GM21737 (cell line): ENCODE data around the gene ZNF354C.
"Not testable (repeated sequence)": the region's sequence is repeated elsewhere in the genome, so short reads cannot be mapped to it uniquely, and the experiment has no call there.

ENCODE experiments used
- ATAC-seq: cut with Tn5 transposase; IDR thresholded peaks from one replicate; pipeline ENCODE4 v1.9.1; 2021; ENCODE audit warnings: mild to moderate bottlenecking, moderate library complexity; ENCODE audit not compliant: unreplicated experiment

Gene ZNF354C

GRCh38 chr5:179060116-179061008 is at the start of gene ZNF354C:
ZNF354C (plus strand) TSS chr5:179060373; CDS start chr5:179062069, 1,696 bp downstream.
- no peak for ATAC-seq

DNA sequence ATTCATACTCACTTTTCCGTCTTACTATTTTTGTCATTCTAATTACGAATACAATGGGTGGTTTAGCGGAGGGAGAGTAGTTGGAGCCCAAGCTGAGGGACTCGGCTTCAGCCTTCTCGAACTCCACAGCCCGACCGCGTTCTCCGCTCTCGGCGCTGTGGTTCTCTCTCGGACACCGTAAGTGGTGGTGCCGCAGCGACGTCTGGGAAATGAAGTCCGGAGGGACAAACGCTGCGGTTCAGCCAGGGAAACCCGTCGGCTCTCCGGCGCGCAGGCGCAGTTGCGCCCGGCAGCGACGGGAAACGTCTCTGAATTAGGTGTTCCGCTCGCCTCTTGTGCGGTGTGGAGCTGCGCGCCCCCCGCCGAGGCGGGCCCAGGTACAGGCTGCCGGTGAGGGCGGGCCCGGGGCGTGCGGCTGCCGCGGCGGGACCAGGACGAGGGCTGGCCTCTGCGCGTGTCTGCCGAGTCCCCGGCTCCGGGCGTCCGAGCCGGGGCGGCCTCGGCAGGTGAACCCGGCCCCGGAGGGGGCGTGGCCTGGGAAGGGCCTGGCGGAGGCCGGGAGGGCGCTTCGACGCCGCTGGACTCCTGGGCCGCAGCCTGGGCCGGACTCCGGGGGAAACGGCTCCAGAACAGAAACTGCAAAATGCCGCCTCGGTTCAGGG is 36.5 kb upstream of the ZNF354C start, which contains the start of gene ZNF879:
ZNF879 (plus strand) TSS at position 277 of the 662 bp plus-strand sequence. CDS start 1,201 bp downstream, outside the sequence.
- peak; percentile 86 for ATAC-seq

DNA sequence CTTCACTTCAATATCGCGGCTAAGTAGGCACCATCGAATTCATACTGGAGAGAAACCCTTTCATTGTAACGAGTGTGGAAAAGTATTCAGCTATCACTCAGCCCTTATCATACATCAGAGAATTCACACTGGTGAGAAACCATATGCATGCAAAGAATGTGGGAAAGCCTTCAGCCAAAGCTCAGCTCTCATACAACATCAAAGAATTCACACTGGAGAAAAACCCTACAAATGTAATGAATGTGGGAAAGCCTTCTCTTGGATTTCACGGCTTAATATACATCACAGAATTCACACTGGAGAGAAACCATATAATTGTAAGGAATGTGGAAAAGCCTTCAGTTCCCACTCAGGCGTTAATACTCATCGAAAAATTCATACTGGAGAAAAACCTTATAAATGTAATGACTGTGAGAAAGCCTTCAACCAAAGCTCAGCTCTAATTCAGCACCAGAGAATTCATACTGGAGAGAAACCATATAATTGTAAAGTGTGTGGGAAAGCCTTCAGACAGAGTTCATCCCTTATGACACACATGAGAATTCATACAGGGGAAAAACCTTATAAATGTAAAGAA is 27.1 kb upstream of the ZNF354C start:
- ATAC-seq: no peak

DNA sequence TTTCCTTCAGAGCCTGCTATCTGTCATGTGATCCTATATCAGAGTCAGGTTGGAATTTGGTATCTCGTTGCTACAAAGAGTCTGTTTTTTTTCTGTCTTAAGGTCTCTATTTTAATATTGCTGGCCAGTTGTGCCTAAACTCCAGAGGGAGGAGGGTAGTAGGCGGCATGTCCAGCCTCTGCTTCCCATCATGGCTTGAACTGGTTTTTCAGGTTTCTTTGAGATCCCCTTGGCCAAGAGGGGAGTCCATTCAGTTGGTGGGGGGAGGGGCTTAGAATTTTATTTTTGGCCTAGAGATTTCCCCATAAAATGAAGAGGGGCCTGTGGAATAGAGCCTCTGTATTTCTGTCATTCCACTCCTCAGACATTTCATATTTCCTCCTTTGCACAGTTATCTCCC is 15.4 kb upstream of the ZNF354C start:
- ATAC-seq: no peak

DNA sequence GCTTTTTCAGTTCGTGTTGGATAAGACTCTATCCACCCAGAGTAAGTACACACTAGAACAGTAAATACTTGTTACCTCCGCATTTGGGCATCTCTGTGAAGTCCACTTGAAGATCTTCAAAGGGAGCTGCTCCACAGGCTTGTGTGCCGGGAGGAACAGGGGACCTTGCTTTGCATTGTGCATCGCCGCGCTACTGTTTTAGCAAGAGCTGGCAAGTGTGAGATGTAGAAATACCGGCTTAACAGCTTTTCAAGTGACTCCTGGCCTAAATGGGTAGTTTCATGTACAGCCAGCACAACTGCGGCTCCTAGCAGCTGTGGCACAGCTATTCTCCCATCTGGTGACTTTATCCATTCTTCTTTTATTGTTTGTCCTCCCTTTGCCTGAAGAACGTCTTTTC is 8.4 kb upstream of the ZNF354C start:
- ATAC-seq: no peak

DNA sequence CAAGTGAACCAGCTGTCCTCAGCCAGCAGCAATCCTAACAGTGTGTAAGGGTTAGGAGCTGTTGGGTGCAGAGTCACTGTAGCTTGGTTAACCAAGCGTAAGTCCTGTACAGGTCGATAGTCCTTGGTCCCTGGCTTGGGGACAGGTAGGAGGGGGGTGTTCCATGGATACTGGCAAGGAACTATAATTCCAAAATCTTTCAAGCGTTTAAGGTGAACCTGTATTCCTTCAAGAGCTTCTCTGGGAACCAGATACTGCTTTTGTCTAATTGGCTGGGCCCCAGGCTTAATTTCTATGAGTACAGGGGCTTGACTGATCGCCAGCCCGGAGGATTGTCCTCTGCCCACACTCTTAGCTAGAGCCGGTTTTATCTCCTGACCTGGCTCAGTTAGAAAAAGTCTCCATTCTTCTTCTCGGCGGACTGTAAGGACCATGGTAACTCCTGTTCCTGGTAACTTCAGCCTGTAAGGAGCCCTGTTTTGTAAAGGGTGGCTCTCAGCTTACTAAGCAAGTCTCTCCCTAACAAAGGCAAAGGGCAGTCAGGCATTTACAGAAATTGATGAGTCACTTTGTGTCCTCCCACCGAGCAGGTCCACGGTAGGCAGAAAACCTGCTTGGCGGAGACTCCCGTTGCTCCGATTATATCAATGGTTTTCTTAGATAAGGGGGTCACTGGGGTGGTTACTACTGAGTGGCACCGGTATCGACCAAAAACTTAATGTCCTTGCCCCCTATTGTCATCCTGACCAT is 6.0 kb upstream of the ZNF354C start:
- ATAC-seq: no peak

GRCh38 chr5:179054876-179055275 is 5.3 kb upstream of the ZNF354C start:
- ATAC-seq: no peak

DNA sequence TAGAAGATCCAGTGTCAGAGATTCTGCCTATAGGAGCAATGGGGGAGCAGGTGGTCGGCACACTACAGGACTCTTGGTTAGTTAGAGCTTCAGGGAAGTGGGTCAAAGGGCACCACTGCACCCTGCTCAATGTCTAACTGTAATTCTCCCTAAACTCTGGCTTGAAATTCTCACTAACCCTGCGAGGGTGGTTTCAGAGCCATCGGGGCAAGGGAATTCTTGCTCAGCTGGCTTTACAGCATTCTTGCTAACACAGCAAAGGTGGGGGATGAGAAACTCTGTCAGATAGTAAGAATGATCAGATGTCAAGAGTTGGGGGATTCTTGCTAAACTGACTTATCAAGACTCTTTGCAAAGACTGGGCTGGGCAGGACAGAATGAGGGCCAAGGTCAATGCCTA is 4.7 kb upstream of the ZNF354C start:
- ATAC-seq: no peak

- ATAC-seq: no peak
Observed at GRCh38 chr5:179055841-179056240, 4.3 kb upstream of the ZNF354C start.

GRCh38 chr5:179061025-179061424 is 852 bp downstream of the ZNF354C start:
- ATAC-seq: no peak

DNA sequence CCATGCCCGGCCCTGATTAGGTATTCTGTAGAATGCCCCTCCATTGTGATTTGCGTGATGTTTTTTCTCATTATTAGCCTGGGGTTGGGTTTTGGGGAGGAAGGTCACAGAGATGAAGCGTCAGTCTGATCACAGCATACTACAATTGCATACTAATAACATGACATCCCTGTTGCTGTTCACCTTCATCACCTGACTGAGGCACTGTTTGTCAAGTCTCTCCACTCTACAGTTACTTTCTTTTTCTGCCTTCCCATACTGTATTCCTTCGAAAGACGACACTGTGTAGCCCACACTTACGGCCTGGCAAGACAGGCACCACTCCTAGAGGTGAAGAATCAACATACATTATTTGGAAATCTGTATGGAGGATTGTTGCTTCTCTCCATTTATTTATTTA is 5.5 kb downstream of the ZNF354C start:
- no peak for ATAC-seq

DNA sequence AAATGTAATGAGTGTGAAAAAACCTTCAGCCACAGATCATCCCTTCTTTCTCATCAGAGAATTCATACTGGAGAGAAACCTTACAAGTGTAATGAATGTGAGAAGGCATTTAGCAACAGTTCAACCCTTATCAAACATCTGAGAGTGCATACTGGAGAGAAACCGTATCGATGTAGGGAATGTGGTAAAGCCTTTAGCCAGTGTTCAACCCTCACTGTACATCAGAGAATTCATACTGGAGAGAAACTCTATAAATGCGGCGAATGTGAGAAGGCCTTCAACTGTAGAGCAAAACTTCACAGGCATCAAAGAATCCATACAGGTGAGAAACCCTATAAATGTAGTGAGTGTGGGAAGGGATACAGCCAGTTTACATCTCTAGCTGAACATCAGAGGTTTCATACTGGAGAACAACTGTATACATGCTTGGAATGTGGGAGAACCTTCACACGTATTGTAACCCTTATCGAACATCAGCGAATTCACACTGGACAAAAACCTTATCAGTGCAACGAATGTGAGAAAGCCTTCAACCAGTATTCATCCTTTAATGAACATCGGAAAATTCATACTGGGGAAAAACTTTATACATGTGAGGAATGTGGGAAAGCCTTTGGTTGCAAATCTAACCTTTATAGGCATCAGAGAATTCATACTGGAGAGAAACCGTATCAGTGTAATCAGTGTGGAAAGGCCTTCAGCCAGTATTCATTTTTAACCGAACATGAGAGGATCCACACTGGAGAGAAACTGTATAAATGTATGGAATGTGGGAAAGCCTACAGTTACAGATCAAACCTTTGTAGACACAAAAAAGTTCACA is 19.2 kb downstream of the ZNF354C start:
- ATAC-seq: no peak

DNA sequence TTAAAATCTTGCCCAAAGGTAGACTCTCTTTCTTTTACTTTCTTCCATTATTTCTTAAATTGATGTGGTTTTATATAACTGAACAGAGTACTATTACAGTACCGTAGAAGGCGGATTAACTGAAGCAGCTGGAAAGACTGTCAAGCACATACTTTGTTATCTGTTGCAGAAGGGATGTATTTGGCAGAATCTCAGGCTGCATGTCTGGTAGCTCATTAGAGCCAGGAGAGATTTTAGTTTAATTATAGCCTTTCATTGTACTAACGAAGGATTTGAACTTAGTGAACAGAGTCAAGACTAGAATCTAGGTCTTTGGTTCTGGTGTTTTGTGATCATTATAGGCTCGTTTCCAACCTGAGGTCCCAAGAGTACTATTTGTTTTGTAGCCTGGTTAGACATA is 20.6 kb downstream of the ZNF354C start:
- ATAC-seq: no peak

- ATAC-seq: no peak
Observed at GRCh38 chr5:179089502-179089901, 29.3 kb downstream of the ZNF354C start.

GRCh38 chr5:179101282-179101681 is 41.1 kb downstream of the ZNF354C start:
- ATAC-seq: not testable (repeated sequence)

- ATAC-seq: no peak
Observed at GRCh38 chr5:179110528-179110927, 50.4 kb downstream of the ZNF354C start.

- no peak for ATAC-seq
Observed at GRCh38 chr5:179111267-179112207, 51.4 kb downstream of the ZNF354C start.

DNA sequence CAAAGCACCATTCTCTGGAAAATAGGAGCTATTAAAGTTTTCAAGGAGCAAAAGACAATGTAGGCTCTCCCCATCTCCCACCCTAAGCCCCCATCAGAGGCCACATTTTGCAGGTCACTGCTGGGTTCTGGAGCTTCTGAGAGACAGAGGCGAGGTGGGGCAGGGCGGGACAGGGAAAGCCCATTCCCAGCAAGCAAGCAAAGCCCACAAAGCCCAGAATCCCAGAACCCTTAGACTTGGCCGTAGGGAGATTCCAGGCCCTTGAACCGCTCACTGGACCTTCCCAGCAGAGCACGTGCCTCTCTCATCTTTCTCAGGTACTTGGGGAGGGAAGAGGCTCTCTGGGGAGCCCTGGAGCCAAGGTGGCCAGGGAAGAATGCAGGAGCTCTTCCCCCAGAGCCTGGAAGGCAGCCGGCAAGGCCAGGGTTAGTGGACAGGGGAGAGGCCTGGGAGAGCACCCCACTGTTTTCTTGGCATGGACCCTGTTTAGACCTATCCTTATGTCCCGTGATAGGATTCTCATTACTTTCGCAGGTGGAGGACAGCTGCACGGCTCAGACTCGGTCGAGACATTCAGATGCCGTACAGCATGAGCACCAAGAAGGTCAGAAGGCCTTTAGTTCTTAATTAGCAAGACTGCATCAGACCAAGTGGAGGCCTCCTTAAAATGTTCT is 52.4 kb downstream of the ZNF354C start:
- ATAC-seq: no peak

DNA sequence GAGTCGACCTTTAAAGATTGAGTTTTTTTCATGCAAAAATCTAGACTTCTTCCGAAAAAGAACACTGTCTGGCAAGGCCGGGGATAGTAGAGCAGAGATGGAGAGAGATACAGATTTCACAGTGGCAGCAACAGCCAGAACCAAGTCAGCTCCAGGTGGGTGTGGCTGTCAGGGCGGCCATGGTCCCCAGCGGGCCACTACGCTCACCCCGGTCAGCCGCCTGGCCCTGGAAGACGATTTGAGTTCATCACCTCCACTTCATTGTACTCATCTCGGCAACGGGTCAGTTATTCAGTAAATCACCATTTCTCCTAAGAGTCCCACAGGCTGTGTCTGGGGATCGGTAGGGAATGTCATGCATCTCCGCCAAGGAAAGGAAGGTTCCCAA is 53.0 kb downstream of the ZNF354C start:
- ATAC-seq: no peak
